Hematopoietic multipotent progenitor cell treated with erythropoietin and hydrocortisone succinate and interleukin-3 and kit ligand, for 15 days (in vitro differentiated cells): ENCODE data around the gene RRAGC.
"Not testable (repeated sequence)": the region's sequence is repeated elsewhere in the genome, so short reads cannot be mapped to it uniquely, and the experiment has no call there.

Experiments used
- DNase-seq: peaks from one replicate; pipeline ENCODE4 v3.0.0-alpha.2; 2015; ENCODE audit warnings: low spot score

RRAGC gene

DNA sequence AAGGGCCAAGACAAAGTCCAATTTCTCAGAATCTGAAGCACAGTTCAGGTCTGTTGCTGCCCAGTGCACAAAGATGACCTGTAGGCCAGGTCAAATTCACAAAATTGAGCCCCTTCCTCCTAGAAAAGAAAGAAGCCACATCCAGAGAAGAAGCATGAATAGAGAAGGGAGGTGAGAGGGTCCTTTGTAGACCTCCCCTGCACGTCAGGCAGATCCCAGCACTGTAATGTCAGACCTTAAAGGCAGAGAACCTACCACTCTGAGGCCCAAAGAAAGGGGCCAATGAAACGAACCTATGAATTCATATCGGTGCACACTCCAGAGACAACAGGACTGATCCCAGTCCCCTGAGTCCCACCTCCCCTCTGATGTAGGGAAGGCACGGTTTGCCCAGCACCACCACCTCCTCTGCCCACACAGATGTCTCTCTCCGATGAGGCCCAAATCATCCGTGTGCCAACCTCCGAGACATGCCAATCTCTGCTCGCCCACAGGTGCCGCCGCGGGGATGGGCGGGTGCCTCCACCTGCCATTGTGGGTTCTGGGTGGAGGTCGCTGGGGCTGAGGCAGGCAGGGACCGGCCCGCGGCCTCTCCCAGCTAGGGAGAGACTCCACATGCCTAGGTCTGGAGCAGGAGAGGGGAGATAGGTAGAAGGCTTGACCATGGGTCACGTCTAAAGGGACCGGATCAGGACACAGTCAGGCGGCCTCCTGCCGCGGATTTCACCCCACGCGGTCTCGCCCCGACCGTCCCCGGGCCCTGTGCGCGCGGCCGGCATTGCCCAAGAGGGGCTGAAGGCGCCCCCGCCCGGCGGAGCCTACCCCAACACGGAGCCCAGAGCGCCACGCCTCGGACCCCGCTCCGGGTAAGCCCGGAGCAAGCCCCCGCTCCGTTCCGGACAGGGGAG is 42.1 kb downstream of the RRAGC start:
- DNase-seq, result no peak

DNA sequence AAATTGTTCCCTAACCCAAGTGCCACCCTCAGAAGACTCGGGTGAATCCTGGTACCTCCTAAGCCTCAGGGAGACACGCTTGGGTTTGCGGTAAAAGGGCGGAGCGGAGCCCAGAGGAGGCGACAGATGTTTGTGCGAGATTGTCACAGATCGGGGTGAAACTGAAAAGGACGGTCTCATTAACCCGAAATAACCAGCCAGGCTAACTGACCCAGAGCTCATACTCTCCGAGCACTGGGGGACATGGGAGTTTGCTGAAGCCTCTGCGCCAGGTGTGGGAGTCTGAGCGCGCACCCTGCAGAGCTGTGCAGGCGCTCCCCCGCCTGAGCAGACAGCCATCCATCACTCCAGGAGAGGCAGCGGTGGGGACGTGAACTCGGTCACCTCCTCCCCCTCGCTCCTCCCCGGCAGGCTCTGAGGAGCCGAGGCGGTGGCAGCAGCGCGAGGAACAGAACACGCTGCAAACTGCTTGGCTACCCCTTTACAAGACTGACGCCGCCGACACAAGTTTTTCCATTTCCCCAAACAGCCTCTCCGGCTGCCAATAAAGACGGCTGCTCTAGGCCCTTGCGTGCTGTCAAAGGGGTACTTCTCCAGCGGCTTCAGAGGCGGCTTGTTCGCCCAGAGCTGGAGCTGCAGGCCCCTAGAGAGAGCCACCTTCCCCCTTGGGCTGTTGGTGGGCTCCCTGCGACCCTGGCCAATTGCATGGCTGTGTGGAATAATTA is 43.5 kb downstream of the RRAGC start:
- peak; percentile 75 for DNase-seq

- no peak for DNase-seq
Measured at GRCh38 chr1:38814984-38815464, 44.5 kb downstream of the RRAGC start.

DNA sequence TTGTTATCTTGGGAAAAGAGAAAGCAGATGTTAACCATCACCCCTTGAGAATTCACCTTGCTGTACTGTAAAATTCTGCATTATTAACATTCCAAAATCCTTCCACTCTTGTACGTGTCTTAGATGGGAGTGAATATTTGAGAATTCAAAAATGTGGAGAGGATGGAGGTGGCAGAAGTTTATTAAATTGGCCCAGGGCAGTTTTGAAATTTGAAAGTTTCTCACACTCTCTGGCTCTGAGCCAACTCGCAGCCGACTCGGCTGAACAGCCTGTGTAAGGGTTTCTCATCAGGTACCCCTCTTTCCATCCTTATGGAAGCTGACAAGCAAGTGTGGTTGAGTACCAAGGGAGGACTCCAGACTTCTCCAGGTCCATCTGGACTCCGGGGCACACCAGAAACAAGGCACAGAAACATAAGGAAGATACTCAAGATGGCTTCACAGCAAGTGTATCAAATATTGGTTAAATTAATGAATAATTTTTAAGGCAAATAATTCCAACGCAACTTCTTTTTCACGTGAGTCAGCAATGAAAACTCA is 45.1 kb downstream of the RRAGC start:
- no peak for DNase-seq

DNA sequence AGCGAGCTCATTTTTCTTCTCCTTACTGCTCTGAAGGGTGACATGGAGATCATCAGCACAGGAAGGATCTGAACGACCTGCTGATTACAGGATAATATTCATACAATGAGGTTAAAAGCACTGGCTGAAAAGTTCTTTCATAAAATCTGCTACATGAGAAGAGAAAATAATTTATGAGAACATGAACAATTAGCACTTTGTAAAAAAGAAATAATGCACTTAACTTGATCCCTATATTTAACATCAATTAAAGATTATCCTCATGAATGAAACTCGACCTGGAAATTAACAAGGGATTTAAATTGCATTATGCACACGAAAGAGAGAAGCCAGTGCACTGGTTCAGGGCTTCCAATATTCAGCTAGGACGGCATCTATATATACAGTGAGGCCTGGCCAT is 46.6 kb downstream of the RRAGC start:
- DNase-seq, result no peak

GRCh38 chr1:38811466-38811865 is 48.1 kb downstream of the RRAGC start:
- not testable (repeated sequence) for DNase-seq

- DNase-seq, result no peak
Measured at GRCh38 chr1:38806090-38806489, 53.5 kb downstream of the RRAGC start.

DNA sequence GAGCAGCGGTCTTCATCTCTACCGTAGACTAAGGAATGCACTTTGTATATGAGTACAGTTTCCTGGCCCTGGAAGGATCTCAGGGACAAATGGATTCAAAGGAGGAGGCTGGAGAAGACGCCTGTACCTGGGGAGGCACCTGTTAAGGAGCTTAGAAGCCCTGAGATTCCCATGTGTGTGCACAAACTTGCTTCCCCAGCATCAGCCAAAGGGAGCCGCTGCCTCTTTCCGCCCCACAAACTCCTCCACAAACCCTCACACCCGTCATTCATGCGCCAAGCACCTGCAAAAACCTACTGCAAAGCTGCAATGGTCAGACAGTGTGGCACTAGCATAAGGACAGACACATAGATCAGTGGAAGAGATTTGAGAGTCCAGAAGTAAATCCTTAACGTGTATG is 54.5 kb downstream of the RRAGC start:
- DNase-seq, result no peak

GRCh38 chr1:38804062-38804886 is 55.3 kb downstream of the RRAGC start:
- no peak for DNase-seq

DNA sequence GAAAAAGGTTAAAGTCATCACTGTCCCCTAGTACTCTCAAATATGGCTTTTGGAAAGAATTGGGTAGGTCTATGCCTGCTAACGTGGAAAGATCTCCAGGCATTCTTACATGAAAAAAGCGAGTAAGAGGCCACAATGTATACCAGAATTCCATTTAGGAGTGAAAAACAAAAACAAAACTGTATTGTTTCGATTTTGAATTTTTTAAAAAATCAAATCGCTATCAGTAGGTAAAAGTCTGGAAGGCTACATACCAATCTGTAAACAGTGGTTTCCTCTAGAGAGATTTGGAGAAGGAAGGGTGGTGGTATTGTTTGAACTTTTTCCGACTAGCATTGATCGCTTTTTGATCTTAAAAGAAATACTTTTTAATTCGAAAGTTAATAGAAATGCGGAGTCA is 55.9 kb downstream of the RRAGC start:
- DNase-seq, result no peak

GRCh38 chr1:38800720-38801671 is 58.6 kb downstream of the RRAGC start:
- DNase-seq, result no peak

DNA sequence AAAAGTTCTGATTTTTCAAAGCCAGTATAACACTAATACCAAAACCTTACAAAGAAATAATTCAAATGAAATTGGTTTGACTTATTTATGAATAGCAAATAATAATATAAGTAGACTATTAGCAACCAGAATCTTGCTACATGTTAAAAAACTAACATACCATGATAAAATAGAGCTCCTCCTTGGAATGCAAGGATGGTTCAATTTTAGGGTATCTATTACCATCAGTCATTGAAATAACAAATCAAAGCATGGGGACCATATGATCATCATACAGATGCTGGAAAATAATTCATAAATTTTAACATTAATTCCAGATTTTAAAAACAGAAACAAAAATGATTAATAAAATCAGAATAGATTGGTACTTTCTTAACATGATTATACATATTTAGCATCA is 66.3 kb downstream of the RRAGC start:
- no peak for DNase-seq

GRCh38 chr1:38791892-38792291 is 67.7 kb downstream of the RRAGC start:
- no peak for DNase-seq

GRCh38 chr1:38791164-38791515 is 68.4 kb downstream of the RRAGC start:
- DNase-seq, result no peak

GRCh38 chr1:38790422-38791163 is 69.0 kb downstream of the RRAGC start:
- DNase-seq, result no peak

DNA sequence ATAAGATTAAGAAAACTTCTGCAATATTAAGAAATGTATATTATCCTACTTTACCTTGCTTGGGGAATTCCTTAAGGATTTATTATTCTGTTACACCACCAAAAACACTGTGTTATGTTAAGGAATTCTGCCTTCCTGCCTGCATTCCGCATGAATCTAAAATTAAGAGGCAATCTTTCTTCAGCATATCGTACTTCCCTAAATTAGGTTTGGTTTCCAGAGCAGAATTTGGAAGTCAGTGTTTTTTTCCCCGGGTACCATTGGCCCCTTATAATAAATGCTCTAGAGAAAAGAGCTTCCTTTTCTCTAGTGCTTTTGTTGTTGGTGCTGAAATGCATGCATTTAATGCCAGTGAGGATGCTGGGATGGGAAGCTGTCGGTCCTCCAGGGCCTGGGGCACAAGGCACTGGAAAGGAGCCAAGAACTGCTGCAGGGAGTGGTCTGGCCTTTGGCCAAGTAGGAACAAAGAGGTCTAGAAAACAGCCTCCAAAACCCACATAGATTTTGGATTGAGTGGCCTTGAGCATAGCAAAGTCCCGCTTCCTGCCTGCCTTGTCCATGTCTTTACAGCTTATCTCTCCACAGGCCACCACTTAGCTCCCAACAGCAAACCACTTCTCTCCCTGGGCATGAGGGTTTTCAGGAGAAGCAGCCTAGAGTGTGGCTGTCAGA is 69.9 kb downstream of the RRAGC start:
- no peak for DNase-seq

DNA sequence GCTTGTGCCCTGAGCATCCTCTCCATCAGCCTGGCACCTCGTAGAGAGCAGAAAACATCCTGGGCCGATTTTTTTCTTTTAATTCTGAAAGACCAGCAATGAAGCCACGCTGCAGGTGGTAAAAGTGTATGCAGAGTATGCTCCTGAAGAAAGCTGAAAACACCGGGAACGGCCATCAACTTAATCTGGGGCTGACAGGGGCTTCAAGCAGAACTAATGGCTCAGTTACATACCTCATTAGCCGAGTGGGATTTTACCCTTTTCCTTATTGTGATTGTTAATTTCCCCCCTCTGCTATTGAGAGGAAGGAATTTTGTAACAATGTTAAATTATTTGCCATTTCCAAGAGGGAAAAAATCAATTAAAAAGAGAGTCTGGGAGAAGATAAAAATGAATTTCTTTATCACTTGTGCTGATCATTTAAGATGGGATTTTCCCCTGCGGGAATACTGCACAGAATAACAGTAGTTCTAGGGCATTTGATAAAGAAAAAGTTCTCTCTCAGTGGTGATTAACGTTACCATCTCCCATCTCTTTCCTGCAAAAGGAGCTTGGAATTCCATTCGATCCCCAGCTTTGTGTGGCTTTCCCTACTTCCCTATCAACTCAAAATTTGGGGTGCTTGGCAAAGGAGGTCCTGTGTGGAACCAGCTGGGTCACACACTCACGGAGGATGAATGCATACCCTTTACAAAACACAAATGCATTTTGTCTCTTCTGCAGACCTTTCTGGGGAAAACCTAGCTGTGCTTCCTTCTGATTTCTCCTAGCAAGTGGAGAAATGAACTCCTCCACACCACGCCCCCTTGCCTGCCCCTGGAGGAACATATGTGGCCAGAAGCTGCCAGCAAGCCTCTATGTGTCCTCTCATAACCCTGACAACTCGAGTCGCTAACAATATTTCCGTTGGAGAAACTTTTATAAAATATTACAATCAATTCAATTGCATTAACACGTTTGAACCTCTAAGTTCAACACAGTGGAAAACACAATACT is 70.9 kb downstream of the RRAGC start:
- no peak for DNase-seq
